PFSK-1 (cell line): Measurements from ENCODE around the gene JAKMIP1.

Experiments
- FOXP2 ChIP-seq: optimal IDR thresholded peaks from 2 replicates; pipeline ENCODE3; 2011; ENCODE audit warnings: borderline replicate concordance, control low read depth, inconsistent platforms; ENCODE audit not compliant: insufficient read depth; ENCODE audit errors: extremely low read length, extremely low read depth
- POLR2AphosphoS5 ChIP-seq: IDR thresholded peaks from 2 replicates; pipeline ENCODE4 v1.6.1; 2012; ENCODE audit warnings: low read depth, mild to moderate bottlenecking, control low read depth, low read length, moderate library complexity
- REST ChIP-seq, 2 experiments: IDR thresholded peaks; 2 replicates each; pipeline versions ENCODE4 v1.6.1 to v1.8.0; 2011 to 2012; ENCODE audit warnings: low read depth in 2 of 2, low read length in 2 of 2, control low read depth in 1 of 2, inconsistent platforms in 1 of 2, mild to moderate bottlenecking in 1 of 2, moderate library complexity in 1 of 2; ENCODE audit not compliant: insufficient read depth in 1 of 2
- SIN3A ChIP-seq: IDR thresholded peaks from 2 replicates; pipeline ENCODE4 v1.6.1; 2012; ENCODE audit warnings: mild to moderate bottlenecking, low read length, moderate library complexity, borderline replicate concordance; ENCODE audit not compliant: insufficient read depth
- TAF1 ChIP-seq: IDR thresholded peaks from 2 replicates; pipeline ENCODE4 v1.6.1; 2012; ENCODE audit warnings: low read length, control low read depth, borderline replicate concordance; ENCODE audit not compliant: insufficient read depth

Gene JAKMIP1

GRCh38 chr4:6092971-6093370 lies 107.4 kb downstream of the JAKMIP1 start:
- no peak for TF ChIP-seq REST (IDR thresholded peaks at IDR 0.05; ENCODE audit: insufficient read depth in 1 of 2, low read depth in 2 of 2, low read length in 2 of 2)
- no peak for TF ChIP-seq POLR2AphosphoS5
- TF ChIP-seq FOXP2, result no peak
- no peak for TF ChIP-seq SIN3A
- no peak for TF ChIP-seq TAF1

DNA sequence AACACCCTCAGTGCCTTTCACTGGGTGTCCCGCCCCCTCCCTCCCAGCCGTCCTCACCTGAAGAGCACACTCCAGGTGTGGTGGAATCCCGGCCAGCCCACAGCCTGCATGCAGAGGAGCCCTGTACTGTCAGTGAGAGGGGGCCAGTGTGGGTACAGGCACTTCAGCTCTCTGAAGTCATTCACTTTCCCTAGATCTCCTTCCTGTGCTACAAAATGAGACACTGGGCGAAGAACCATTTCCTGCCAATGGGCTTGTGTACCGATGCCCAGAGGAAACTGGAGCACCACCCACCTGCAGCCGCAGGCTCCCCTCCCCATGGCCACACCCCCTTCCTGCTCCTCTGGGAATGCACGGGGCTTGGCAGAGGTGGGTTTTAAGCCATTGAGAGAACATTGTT lies 108.2 kb downstream of the JAKMIP1 start:
- no peak for TF ChIP-seq FOXP2
- TF ChIP-seq SIN3A, result no peak
- no peak for TF ChIP-seq POLR2AphosphoS5
- TF ChIP-seq REST (IDR thresholded peaks at IDR 0.05; ENCODE audit: insufficient read depth in 1 of 2, low read depth in 2 of 2, low read length in 2 of 2), result no peak
- no peak for TF ChIP-seq TAF1

- TF ChIP-seq FOXP2, result no peak
- TF ChIP-seq POLR2AphosphoS5, result no peak
- TF ChIP-seq REST (IDR thresholded peaks at IDR 0.05; ENCODE audit: insufficient read depth in 1 of 2, low read depth in 2 of 2, low read length in 2 of 2), result no peak
- TF ChIP-seq TAF1, result no peak
- TF ChIP-seq SIN3A, result no peak
These were observed 109.4 kb downstream of the JAKMIP1 start for GRCh38 chr4:6090931-6091330.

- TF ChIP-seq FOXP2, result no peak
- no peak for TF ChIP-seq SIN3A
- TF ChIP-seq POLR2AphosphoS5, result no peak
- no peak for TF ChIP-seq REST (IDR thresholded peaks at IDR 0.05; ENCODE audit: insufficient read depth in 1 of 2, low read depth in 2 of 2, low read length in 2 of 2)
- TF ChIP-seq TAF1, result no peak
These were observed 111.4 kb downstream of the JAKMIP1 start for GRCh38 chr4:6088950-6089349.
